GM12878 (cell line): ENCODE measurements around the gene PCIF1. TPM values are rescaled to one million over a fixed set of nuclear protein-coding genes. Genes with fewer than 3 reads are reported as not detected.

Experiments
- ATAC-seq: fragments of 200-7000 bp; cut with Tn5 transposase; 3 replicates; pipeline ENCODE4 v1.9.1; 2020; ENCODE audit warnings: mild to moderate bottlenecking, moderate library complexity
- BruUV-seq: library from RNA; stranded (reverse); fragments of 400-500 nt; replicated peaks from 2 replicates; lab custom pipeline; 2021; lab: Mats Ljungman, UMichigan
- CTCF ChIA-PET: fragments of 300-600 bp; sonication (Branson Sonifier 250); formaldehyde crosslinking; extraction: SDS; loops from one replicate; lab custom pipeline; 2021; ENCODE audit warnings: inconsistent platforms; lab: Yijun Ruan, JAX
- POLR2A ChIA-PET: fragments of 350-600 bp; formaldehyde crosslinking; extraction: SDS; loops from one replicate; lab custom pipeline; 2021; ENCODE audit warnings: inconsistent platforms; lab: Charles Lee
- RAD21 ChIA-PET: fragments of 300-600 bp; sonication (Branson Sonifier 250); formaldehyde crosslinking; loops from one replicate; lab custom pipeline; 2023; ENCODE audit warnings: antibody characterized with exemption; ENCODE audit not compliant: unreplicated experiment; lab: Charles Lee
- SMC1A ChIA-PET: fragments of 300-600 bp; sonication (Branson Sonifier 250); formaldehyde crosslinking; loops from one replicate; lab custom pipeline; 2023; ENCODE audit not compliant: unreplicated experiment, uncharacterized antibody; lab: Charles Lee
- DNase-seq: peaks from one replicate; pipeline ENCODE4 v3.0.0-alpha.2; 2011; ENCODE audit warnings: low read depth, low spot score
- FAIRE-seq: peaks from 3 replicates; lab custom pipeline; 2011; peaks lifted over from hg19 to GRCh38; lab: Jason Lieb, UNC
- H2AFZ ChIP-seq: 2 replicates; pipeline ENCODE4 v1.6.0; 2011; ENCODE audit warnings: low read depth, low read length, control low read depth; ENCODE audit not compliant: control insufficient read depth
- H3K27ac ChIP-seq: 2 replicates; pipeline ENCODE4 v1.5.1; 2011; ENCODE audit warnings: control low read depth; ENCODE audit not compliant: control insufficient read depth, insufficient read depth
- H3K27me3 ChIP-seq, 2 experiments: replicated peaks in 1 of 2; 2 replicates each; pipeline versions ENCODE4 v1.6.0 to v1.6.1; 2011; ENCODE audit warnings: low read length in 1 of 2; ENCODE audit not compliant: control insufficient read depth in 2 of 2, insufficient read depth in 2 of 2
- H3K36me3 ChIP-seq, 2 experiments: 2 replicates each; pipeline ENCODE4 v1.5.1; 2011; ENCODE audit warnings: low read length in 1 of 2; ENCODE audit not compliant: control insufficient read depth in 2 of 2, insufficient read depth in 2 of 2
- H3K4me1 ChIP-seq: 2 replicates; pipeline ENCODE4 v1.6.1; 2011; ENCODE audit warnings: mild to moderate bottlenecking, low read length, moderate library complexity, mixed read lengths; ENCODE audit not compliant: control insufficient read depth, insufficient read depth
- H3K4me2 ChIP-seq: 2 replicates; pipeline ENCODE4 v1.6.0; 2011; ENCODE audit warnings: control low read depth; ENCODE audit not compliant: control insufficient read depth, insufficient read depth
- H3K4me3 ChIP-seq: fragments of 200-600 bp; sonication (generic); 2 replicates; pipeline ENCODE4 v1.5.1; 2016
- H3K79me2 ChIP-seq: 2 replicates; pipeline ENCODE4 v1.6.0; 2011; ENCODE audit warnings: low read length; ENCODE audit not compliant: control insufficient read depth, insufficient read depth
- H3K9ac ChIP-seq: 2 replicates; pipeline ENCODE4 v1.8.0; 2011; ENCODE audit warnings: low read length, control low read depth, mixed read lengths; ENCODE audit not compliant: control insufficient read depth, insufficient read depth
- H3K9me3 ChIP-seq: replicated peaks from 3 replicates; pipeline ENCODE4 v1.5.1; 2011; ENCODE audit warnings: mild to moderate bottlenecking, low read length; ENCODE audit not compliant: control insufficient read depth, insufficient read depth
- H4K20me1 ChIP-seq: 2 replicates; pipeline ENCODE4 v1.6.0; 2011; ENCODE audit not compliant: control insufficient read depth, insufficient read depth
- KLF5 ChIP-seq: fragments of 450-650 bp; IDR thresholded peaks from 2 replicates; pipeline ENCODE4 v1.6.1; 2014; ENCODE audit warnings: mild to moderate bottlenecking; ENCODE audit not compliant: partially characterized antibody
- MTA3 ChIP-seq: IDR thresholded peaks from 2 replicates; pipeline ENCODE4 v1.6.1; 2012; ENCODE audit warnings: low read length, inconsistent platforms, borderline replicate concordance
- POLR2A ChIP-seq: IDR thresholded peaks from 2 replicates; pipeline ENCODE4 v1.6.1; 2011; ENCODE audit warnings: low read depth, mild to moderate bottlenecking, low read length
- WGBS: methylation state at CpG from one replicate; pipeline ENCODE4 v1.1.6; 2016; ENCODE audit warnings: low lambda C conversion rate; ENCODE audit not compliant: insufficient replicate concordance, insufficient coverage; ENCODE audit errors: missing lambda C conversion rate; 5-methylcytosine and 5-hydroxymethylcytosine counted together
- in situ Hi-C: fragments of 300-500 bp; cut with MboI; formaldehyde crosslinking; loops from 9 replicates; pipeline ENCODE4 v1.14.3; 2018; ENCODE audit warnings: mixed read lengths
- intact Hi-C: fragments of 100-400 bp; cut with micrococcal nuclease; formaldehyde crosslinking; loops from one replicate; pipeline ENCODE4 v1.14.2; 2022; ENCODE audit not compliant: unreplicated experiment
- polyA plus RNA-seq, 11 experiments: library from polyadenylated mRNA; depleted of rRNA in 4 of 11; unstranded in 6 of 11; stranded (reverse) in 5 of 11; fragments of >200 nt; fragmentation: Nextera tagmentation in 4 of 11; fragmentation: Illumina TruSeq in 1 of 11; extraction: Ambion mirVana in 4 of 11; extraction: Trizol in 1 of 11; gene quantifications; 1 replicate in 1 of 11; 2 replicates in 10 of 11; pipeline versions ENCODE4 v1.2.1 to v1.2.3, GENCODE V29; 2011 to 2016; ENCODE audit warnings: inconsistent platforms in 2 of 11, missing spikeins in 2 of 11, low read depth in 1 of 11
- total RNA-seq, 4 experiments: library from RNA; depleted of rRNA in 3 of 4; stranded (reverse); fragments of >200 nt in 3 of 4; fragmentation: Illumina TruSeq in 1 of 4; extraction: Trizol in 1 of 4; gene quantifications; 2 replicates each; pipeline versions ENCODE4 v1.2.1 to v1.2.3, GENCODE V29; 2013 to 2021
- TF ChIP-seq, protein P1 (sequence below): fragments of 450-650 bp; conservative IDR thresholded peaks from 2 replicates; pipeline ENCODE4 v1.6.1; 2017; ENCODE audit warnings: mild to moderate bottlenecking, moderate library complexity

The PCIF1 gene
- total and polyA plus RNA-seq, 10 of the 15 experiments (the other 5 are each of a cell fraction or from before 2014, with no cell fraction given) = 8.4 to 32.9 (median 17.6) TPM

DNA sequence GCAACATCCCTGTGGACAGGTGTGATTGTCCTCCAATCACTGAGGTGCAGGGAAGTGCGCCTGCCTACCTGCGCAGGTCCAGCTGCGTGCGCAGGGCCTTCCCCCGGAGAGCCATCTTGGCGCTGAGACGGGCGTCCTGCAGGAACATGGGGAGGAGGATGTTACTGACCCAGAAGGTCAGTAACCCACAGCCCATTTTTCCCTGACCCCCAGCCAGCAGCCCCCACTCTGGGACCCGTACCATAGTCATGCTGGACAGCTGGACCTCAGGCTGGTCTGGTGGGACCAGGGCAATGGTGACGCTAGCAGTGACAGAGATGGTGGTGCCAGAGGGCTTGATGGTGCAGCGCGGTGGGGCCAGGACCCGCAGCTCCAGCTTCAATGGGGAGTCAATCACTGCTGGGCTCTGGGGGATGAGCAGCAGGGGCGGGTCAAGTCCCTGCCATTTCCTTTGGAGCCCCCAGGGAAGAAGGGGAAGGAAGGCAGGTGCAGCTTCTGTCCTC is 32.2 kb upstream of the PCIF1 start:
- Histone ChIP-seq H3K27ac (no peak overlapping the region), H2AFZ (no peak overlapping the region), H3K4me1 (no peaks in the 10 kb centered on the region), H3K9ac (no peak overlapping the region), H3K9me3 (no peaks in the 10 kb centered on the region), H4K20me1 (no peaks in the 10 kb centered on the region), H3K4me2 (no peak overlapping the region), H3K27me3 (no peaks in the 10 kb centered on the region), H3K36me3 (no peaks in the 10 kb centered on the region), H3K4me3 (no peak overlapping the region), H3K79me2 (no peaks in the 10 kb centered on the region)
- no peak for DNase-seq
- WGBS = 72% methylated on average over 14 of the region's 14 CpGs
- SMC1A ChIA-PET = no interaction called here
- ATAC-seq = no peak
- CTCF ChIA-PET = interaction anchor here (0.8 kb wide), 1 partner anchor 12 kb away, joined by 3 read pairs; no protein-coding TSS in a partner anchor
- in situ Hi-C loops = no loop called here
- FAIRE-seq = no peak
- RAD21 ChIA-PET = no interaction called here
- POLR2A ChIA-PET = interaction anchor here (0.7 to 1.0 kb wide), 2 partner anchors 9 to 31 kb away, joined by 3 to 7 read pairs; no protein-coding TSS in a partner anchor
- intact Hi-C loops = no loop called here
- BruUV-seq = no TSS peak
- TF ChIP-seq, protein P1, sequence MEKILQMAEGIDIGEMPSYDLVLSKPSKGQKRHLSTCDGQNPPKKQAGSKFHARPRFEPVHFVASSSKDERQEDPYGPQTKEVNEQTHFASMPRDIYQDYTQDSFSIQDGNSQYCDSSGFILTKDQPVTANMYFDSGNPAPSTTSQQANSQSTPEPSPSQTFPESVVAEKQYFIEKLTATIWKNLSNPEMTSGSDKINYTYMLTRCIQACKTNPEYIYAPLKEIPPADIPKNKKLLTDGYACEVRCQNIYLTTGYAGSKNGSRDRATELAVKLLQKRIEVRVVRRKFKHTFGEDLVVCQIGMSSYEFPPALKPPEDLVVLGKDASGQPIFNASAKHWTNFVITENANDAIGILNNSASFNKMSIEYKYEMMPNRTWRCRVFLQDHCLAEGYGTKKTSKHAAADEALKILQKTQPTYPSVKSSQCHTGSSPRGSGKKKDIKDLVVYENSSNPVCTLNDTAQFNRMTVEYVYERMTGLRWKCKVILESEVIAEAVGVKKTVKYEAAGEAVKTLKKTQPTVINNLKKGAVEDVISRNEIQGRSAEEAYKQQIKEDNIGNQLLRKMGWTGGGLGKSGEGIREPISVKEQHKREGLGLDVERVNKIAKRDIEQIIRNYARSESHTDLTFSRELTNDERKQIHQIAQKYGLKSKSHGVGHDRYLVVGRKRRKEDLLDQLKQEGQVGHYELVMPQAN = no peak
- no peak for TF ChIP-seq KLF5
- peak; percentile 43; the same call in 1 of the 2 replicates for TF ChIP-seq POLR2A
- TF ChIP-seq MTA3 = no peak
